HG03108 (cell line): ENCODE results near the gene AOPEP.

Source experiments
- ATAC-seq: cut with Tn5 transposase; IDR thresholded peaks from one replicate; pipeline ENCODE4 v1.9.1; 2021; ENCODE audit warnings: moderate library complexity; ENCODE audit not compliant: unreplicated experiment

AOPEP gene

GRCh38 chr9:95088421-95089161, 362.1 kb downstream of the AOPEP start:
- no peak for ATAC-seq

- ATAC-seq = no peak
These were observed 362.9 kb downstream of the AOPEP start for GRCh38 chr9:95089257-95090022.

GRCh38 chr9:95090023-95090791, 363.7 kb downstream of the AOPEP start:
- ATAC-seq = no peak

- ATAC-seq = no peak
These were observed 364.5 kb downstream of the AOPEP start for GRCh38 chr9:95090871-95091577.

GRCh38 chr9:95091601-95092261, 365.2 kb downstream of the AOPEP start:
- no peak for ATAC-seq

GRCh38 chr9:95092262-95093072, 366.0 kb downstream of the AOPEP start:
- no peak for ATAC-seq

GRCh38 chr9:95093586-95093985, 367.1 kb downstream of the AOPEP start:
- ATAC-seq = no peak

- ATAC-seq = no peak
These were observed 367.5 kb downstream of the AOPEP start for GRCh38 chr9:95094002-95094401.

- no peak for ATAC-seq
These were observed 369.3 kb downstream of the AOPEP start for GRCh38 chr9:95095641-95096355.

GRCh38 chr9:95096381-95096780, 369.9 kb downstream of the AOPEP start:
- no peak for ATAC-seq

GRCh38 chr9:95096807-95097206, 370.3 kb downstream of the AOPEP start:
- no peak for ATAC-seq

GRCh38 chr9:95097279-95097678, 370.8 kb downstream of the AOPEP start:
- no peak for ATAC-seq

- no peak for ATAC-seq
These were observed 372.0 kb downstream of the AOPEP start for GRCh38 chr9:95098391-95098921.

GRCh38 chr9:95099321-95100070, 373.0 kb downstream of the AOPEP start:
- no peak for ATAC-seq

GRCh38 chr9:95100071-95100627, 373.6 kb downstream of the AOPEP start:
- ATAC-seq = no peak

- no peak for ATAC-seq
These were observed 374.8 kb downstream of the AOPEP start for GRCh38 chr9:95101326-95101725.

GRCh38 chr9:95102001-95102433, 375.5 kb downstream of the AOPEP start:
- ATAC-seq = no peak

- no peak for ATAC-seq
These were observed 376.1 kb downstream of the AOPEP start for GRCh38 chr9:95102572-95102971.
